ENCODE measurements around the gene PRR23C.

- no peak for TF ChIP-seq CTCF (IDR thresholded peaks at IDR 0.05)
- no peak for TF ChIP-seq POLR2A (IDR thresholded peaks at IDR 0.05)
Observed at GRCh38 chr3:139016430-139017048, 28.2 kb downstream of the PRR23C start.

Measured in thyroid gland (tissue), 4 donors.